HG02938 (cell line): ENCODE data around the gene PLEKHG7.
A peak's percentile ranks its signal among the peaks of the same experiment; 100 is the strongest.
"Not testable (repeated sequence)": the region's sequence is repeated elsewhere in the genome, so short reads cannot be mapped to it uniquely, and the experiment has no call there.

ENCODE experiments used
- ATAC-seq: cut with Tn5 transposase; IDR thresholded peaks from one replicate; pipeline ENCODE4 v1.9.1; 2021; ENCODE audit warnings: mild to moderate bottlenecking, moderate library complexity; ENCODE audit not compliant: unreplicated experiment

The PLEKHG7 gene

GRCh38 chr12:92794356-92794755 is 91.6 kb downstream of the PLEKHG7 start:
- ATAC-seq, result not testable (repeated sequence)

DNA sequence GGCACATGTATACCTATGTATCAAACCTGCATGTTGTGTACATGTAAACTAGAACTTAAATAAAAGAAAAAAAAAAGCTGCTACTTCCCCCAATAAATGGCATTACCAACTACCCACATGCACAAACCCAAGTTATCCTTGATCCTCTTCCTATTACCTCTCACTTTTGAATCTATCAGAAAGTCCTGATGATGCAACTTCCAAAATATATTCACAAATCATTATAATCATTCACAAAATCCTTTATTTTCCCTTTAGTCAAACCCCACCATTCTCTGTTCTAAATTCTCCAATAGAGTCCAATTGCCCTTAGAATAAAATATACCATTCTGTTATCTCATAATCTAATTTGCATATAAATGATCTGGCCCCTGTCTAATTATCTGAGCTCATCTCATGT is 92.0 kb downstream of the PLEKHG7 start:
- no peak for ATAC-seq

- no peak for ATAC-seq
Observed at GRCh38 chr12:92796650-92797049, 93.9 kb downstream of the PLEKHG7 start.

- ATAC-seq, result no peak
Observed at GRCh38 chr12:92802906-92803305, 100.1 kb downstream of the PLEKHG7 start.

- ATAC-seq, result no peak
Observed at GRCh38 chr12:92803903-92804302, 101.1 kb downstream of the PLEKHG7 start.

DNA sequence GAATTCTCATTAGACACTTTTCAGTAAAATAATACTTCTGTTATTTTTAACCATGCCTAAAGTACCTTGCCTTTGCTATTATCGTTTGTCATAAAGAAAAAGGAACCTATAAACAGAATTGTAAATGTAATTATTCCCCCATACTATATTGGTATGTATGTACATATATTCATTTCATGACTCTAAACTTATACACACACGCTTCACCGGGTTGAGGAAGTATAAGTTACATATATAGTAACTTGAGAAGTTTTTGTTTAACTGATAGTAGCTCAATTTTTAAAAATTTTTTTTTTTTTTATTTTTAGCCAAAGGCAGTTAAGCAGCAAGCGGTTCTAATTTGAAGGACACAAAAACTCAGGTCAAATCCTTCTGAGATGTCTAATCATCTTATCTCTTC is 107.6 kb downstream of the PLEKHG7 start:
- peak; percentile 84 for ATAC-seq

DNA sequence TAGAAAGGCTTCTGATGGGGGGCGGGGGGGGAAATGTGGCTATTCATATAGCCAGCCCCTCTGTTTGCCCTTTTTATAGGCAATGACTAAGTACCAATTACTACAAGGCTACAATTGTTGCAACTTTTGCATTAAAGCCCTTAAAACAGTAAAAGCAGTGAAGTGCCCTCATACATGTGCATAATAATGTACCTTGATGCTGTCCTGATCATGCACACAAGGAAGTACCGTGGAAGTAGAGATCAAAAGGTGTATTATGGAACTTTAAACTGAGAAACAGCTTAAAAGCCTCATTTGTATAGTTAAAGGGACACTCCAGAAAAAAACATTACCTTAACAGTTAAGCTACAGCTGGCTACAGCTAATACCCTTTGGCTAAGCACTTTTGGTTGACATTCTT is 111.8 kb downstream of the PLEKHG7 start:
- ATAC-seq, result no peak

DNA sequence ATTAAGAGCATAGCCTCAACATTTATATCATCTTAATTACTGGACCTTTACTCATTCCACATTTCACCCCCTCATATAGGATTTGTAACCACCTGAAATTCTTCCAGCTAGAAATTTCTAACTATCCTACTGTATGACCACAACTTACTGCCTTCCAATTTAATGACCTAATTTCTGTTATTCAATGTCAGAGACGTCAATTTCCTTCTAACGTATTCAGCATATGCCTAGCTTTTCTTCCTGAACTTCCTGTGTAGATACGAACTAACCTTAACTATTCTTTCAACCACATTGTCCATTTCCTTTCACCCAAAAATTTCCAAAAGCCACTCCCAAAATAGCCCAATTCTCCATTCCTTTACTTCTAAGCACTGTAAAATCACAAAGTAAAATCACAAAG is 118.4 kb downstream of the PLEKHG7 start:
- ATAC-seq, result no peak
